Kidney epithelial cell (primary cell): ENCODE data around the gene FXYD1. TPM values are rescaled to one million over a fixed set of nuclear protein-coding genes. Genes with fewer than 3 reads are reported as not detected.

Source experiments
- DNase-seq: peaks from one replicate; pipeline ENCODE4 v3.0.0-alpha.2; 2010; ENCODE audit warnings: low read depth
- H3K27me3 ChIP-seq: 2 replicates; pipeline ENCODE4 v1.6.0; 2011; ENCODE audit warnings: low read length; ENCODE audit not compliant: control insufficient read depth, insufficient read depth
- H3K36me3 ChIP-seq: 2 replicates; pipeline ENCODE4 v1.5.1; 2011; ENCODE audit warnings: low read length; ENCODE audit not compliant: control insufficient read depth, insufficient read depth
- H3K4me3 ChIP-seq: 2 replicates; pipeline ENCODE4 v1.5.1; 2011; ENCODE audit warnings: low read depth, mild to moderate bottlenecking, control low read depth, low read length
- total RNA-seq: library from RNA; depleted of rRNA; stranded (reverse); fragments of >200 nt; gene quantifications from 2 replicates; pipeline ENCODE4 v1.2.3, GENCODE V29; 2015
- TF ChIP-seq, protein P1 (sequence below): IDR thresholded peaks from 2 replicates; pipeline ENCODE4 v1.5.1; 2011; ENCODE audit warnings: mild to moderate bottlenecking, moderate library complexity, low read length, control low read depth, inconsistent platforms; ENCODE audit not compliant: insufficient read depth, poor library complexity, severe bottlenecking

Gene FXYD1
- total RNA-seq, 1 donor from 2014 or later = not detected

DNA sequence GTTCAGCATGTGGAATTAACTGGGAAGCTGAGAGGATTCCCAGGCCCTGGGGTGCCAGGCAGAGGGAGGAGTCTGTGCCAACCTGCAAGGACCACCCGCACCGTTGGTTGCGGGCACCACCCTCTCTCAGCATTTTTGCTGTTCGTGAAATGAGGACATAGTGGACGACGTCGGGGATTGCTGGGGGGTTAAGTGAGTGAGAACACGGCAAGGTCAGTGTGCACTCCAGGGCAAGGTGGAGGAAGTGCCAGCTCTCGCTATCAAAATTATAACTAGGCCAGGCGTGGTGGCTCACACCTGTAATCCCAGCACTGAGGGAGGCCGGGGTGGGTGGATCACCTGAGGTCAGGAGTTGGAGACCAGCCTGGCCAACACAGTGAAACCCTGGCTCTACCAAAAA is 20.8 kb upstream of the FXYD1 start:
- H3K36me3 ChIP-seq = no peaks in the 10 kb centered on the region
- DNase-seq = no peak
- TF ChIP-seq, protein P1, sequence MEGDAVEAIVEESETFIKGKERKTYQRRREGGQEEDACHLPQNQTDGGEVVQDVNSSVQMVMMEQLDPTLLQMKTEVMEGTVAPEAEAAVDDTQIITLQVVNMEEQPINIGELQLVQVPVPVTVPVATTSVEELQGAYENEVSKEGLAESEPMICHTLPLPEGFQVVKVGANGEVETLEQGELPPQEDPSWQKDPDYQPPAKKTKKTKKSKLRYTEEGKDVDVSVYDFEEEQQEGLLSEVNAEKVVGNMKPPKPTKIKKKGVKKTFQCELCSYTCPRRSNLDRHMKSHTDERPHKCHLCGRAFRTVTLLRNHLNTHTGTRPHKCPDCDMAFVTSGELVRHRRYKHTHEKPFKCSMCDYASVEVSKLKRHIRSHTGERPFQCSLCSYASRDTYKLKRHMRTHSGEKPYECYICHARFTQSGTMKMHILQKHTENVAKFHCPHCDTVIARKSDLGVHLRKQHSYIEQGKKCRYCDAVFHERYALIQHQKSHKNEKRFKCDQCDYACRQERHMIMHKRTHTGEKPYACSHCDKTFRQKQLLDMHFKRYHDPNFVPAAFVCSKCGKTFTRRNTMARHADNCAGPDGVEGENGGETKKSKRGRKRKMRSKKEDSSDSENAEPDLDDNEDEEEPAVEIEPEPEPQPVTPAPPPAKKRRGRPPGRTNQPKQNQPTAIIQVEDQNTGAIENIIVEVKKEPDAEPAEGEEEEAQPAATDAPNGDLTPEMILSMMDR = no peak
- H3K4me3 ChIP-seq = no peak overlapping the region
- H3K27me3 ChIP-seq = peaks cover 23% of the 10 kb centered on the region

DNA sequence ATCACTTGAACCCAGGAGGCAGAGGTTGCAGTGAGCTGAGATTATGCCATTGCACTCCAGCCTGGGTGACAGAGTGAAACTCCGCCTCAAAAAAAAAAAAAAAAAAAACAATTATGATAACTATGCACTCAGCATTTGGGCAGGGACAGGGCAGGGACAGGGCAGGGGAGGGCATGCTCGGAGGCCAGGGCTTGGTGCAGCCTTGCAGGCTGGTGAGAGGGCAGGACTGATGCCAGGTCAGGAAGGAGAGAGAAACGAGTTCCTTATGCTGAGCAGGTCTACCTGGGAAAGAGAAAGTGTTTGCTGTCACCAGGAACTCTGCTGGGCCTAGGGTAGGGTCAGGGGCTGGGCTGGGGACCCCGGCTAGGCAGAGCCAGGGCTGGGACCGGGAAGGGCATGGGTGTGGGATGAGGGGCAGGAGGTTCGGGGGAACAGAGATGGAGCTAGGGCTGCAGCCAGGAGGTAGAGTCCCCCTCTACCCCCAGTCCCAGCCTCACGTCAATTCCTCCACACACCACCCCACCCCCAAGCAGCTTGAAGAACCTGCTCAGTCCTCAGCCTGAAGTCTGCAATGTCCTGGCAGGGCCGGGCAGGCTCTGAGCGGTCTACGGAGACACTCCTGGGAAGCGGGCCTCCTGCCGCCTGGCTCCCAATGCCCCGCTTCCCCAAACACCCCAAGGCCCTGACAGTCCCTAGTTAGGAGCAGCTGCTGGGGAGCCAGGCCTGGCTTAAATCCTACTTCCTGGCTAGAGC is 20.2 kb upstream of the FXYD1 start:
- Histone ChIP-seq H3K36me3 (no peaks in the 10 kb centered on the region), H3K27me3 (peaks cover 21% of the 10 kb centered on the region), H3K4me3 (no peak overlapping the region)
- no peak for DNase-seq
- TF ChIP-seq, protein P1 = no peak

DNA sequence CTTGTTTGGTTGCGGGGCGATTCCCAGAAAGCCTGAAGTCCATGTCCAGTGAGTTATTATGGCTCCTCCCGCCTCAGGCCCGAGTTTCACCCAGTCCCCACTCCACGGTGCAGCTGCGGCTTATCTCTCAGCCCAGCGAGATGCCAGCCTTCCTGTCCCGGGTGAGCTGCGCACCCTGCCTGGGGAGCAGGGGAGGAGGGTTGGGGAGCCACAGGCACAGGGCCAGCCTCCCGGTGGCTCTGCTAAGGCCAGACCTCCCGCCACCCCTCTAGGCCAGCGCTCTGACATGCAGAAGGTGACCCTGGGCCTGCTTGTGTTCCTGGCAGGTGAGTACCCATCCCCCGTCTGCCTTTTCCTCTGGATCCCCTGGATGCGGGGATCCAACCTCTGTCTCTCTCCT is 19.5 kb upstream of the FXYD1 start:
- DNase-seq = no peak
- Histone ChIP-seq H3K4me3 (no peak overlapping the region), H3K36me3 (no peaks in the 10 kb centered on the region), H3K27me3 (peaks cover 21% of the 10 kb centered on the region)
- TF ChIP-seq, protein P1 = no peak

DNA sequence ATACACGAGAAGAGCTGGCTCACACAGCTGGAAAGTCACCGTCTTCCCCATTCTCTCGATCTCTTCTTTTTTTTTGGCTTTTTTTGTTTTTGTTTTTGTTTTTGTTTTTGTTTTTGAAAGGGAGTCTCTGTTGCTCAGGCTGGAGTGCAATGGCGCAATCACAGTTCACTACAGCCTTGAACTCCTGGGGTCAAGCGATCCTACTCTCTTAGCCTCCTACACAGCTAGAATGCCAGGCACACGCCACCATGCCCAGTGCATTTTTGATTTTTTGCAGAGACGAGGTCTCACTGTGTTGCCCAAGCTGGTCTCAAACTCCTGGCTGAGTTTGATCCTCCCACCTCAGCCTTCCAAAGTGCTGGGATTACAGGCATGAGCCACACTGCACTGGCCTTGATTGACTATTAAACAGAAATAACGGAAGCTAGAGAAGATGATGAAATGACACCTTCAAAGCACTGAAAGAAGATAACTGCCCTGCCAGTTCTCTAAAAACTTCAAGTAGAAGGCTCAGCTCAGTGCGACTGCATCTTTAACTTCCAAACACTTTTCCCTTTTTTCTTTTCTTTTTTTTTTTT is 19.0 kb upstream of the FXYD1 start:
- TF ChIP-seq, protein P1 = no peak
- Histone ChIP-seq H3K27me3 (peaks cover 21% of the 10 kb centered on the region), H3K4me3 (no peak overlapping the region), H3K36me3 (no peaks in the 10 kb centered on the region)
- DNase-seq = no peak

DNA sequence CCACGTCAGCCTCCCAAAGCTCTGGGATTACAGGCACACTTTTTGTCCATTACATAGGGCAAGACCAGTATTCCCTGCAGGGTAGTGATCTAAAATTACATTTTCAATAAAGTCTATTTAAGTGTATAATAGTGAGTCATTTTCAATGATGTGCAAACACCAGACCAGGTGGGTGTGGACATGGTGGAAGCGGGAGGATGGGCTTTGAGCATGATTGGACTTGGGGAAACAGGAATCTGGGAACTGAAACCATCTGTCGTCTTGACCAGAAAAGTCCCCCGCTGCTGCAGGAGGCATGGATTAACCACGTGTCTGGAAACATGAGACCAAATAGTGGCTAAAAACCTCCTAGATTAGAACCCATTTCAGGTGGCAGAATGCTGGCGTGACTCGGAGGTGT is 18.1 kb upstream of the FXYD1 start:
- Histone ChIP-seq H3K27me3 (peaks cover 13% of the 10 kb centered on the region), H3K4me3 (no peak overlapping the region), H3K36me3 (no peaks in the 10 kb centered on the region)
- no peak for DNase-seq
- TF ChIP-seq, protein P1 = no peak

DNA sequence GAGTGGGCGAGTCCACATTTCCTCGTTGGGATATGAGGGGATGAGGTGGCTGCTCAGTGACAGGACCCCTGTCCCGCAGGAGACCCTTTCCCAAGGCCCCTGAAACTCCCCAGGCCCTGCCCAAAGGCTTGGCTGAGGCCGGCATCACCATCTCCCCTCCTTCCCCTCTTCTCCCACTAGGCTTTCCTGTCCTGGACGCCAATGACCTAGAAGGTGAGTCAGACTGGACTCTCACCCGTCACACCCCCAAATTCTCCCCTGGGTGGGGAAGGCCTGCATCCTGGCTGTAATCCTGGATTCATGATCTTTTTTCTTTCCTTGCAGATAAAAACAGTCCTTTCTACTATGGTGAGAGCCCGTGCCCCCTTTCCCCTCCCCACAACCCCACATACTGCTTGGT is 17.7 kb upstream of the FXYD1 start:
- H3K4me3 ChIP-seq = no peak overlapping the region
- peaks cover 9% of the 10 kb centered on the region for H3K27me3 ChIP-seq
- TF ChIP-seq, protein P1 = no peak
- H3K36me3 ChIP-seq = no peaks in the 10 kb centered on the region
- DNase-seq = no peak
